ENCODE results near the gene CCDC40.

The CCDC40 gene

DNA sequence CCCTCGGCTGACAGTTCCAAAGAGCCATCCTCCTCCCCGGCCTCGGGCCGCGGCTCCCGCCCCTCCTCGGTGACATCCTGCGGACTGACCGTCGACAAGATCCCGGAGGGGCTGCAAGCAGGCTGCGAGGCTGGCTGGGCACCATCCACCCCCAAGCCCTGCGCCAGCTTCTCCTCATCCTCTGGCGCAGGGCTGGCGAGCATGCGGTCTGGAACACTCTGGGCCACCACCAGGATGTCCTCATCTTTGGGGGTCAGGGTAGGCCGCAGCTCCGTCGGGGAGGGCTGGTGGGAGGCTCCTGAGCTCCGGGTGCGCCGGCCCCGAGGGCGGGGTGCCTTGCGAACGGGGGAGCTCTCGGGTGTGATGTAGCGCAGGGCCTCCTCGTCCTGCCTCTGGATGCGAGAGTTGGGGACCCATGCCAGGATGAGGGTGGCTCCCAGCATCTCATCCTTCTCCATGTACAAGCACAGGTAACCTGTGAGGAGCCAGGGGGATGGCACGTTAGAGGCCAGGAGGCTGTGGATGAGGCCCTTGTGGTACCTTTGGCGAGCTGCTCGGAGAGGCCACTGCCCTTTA lies 26.1 kb upstream of the CCDC40 start:
- Histone ChIP-seq H4K20me1 (ENCODE audit: insufficient read depth) (no peaks in the 10 kb centered on the region), H2AFZ (ENCODE audit: low read depth) (no peak overlapping the region), H3K36me3 (ENCODE audit: insufficient read depth) (no peaks in the 10 kb centered on the region), H3K27ac (no peak overlapping the region), H3K4me3 (IDR thresholded peaks at IDR 0.05; ENCODE audit: insufficient read depth, low read depth, low read length) (no peak overlapping the region), H3K27me3 (ENCODE audit: insufficient read depth, low read depth) (no peaks in the 10 kb centered on the region), H3K79me2 (ENCODE audit: insufficient read depth, low read depth) (no peaks in the 10 kb centered on the region), H3K4me2 (no peak overlapping the region), H3K9ac (no peak overlapping the region), H3K4me1 (ENCODE audit: low read depth, poor library complexity, severe bottlenecking) (peaks cover 13% of the 10 kb centered on the region)
- TF ChIP-seq, protein P1, sequence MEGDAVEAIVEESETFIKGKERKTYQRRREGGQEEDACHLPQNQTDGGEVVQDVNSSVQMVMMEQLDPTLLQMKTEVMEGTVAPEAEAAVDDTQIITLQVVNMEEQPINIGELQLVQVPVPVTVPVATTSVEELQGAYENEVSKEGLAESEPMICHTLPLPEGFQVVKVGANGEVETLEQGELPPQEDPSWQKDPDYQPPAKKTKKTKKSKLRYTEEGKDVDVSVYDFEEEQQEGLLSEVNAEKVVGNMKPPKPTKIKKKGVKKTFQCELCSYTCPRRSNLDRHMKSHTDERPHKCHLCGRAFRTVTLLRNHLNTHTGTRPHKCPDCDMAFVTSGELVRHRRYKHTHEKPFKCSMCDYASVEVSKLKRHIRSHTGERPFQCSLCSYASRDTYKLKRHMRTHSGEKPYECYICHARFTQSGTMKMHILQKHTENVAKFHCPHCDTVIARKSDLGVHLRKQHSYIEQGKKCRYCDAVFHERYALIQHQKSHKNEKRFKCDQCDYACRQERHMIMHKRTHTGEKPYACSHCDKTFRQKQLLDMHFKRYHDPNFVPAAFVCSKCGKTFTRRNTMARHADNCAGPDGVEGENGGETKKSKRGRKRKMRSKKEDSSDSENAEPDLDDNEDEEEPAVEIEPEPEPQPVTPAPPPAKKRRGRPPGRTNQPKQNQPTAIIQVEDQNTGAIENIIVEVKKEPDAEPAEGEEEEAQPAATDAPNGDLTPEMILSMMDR (conservative IDR thresholded peaks at IDR 0.05; ENCODE audit: low read depth, low read length), result no peak

- TF ChIP-seq, protein P1 (conservative IDR thresholded peaks at IDR 0.05; ENCODE audit: low read depth, low read length), result no peak
- H3K9ac ChIP-seq, result no peak overlapping the region
- H3K4me1 ChIP-seq (ENCODE audit: low read depth, poor library complexity, severe bottlenecking), result peaks cover 4% of the 10 kb centered on the region
- H2AFZ ChIP-seq (ENCODE audit: low read depth), result no peak overlapping the region
- no peak overlapping the region for H3K27ac ChIP-seq
- no peaks in the 10 kb centered on the region for H3K27me3 ChIP-seq (ENCODE audit: insufficient read depth, low read depth)
- no peak overlapping the region for H3K4me2 ChIP-seq
- no peaks in the 10 kb centered on the region for H3K79me2 ChIP-seq (ENCODE audit: insufficient read depth, low read depth)
- H3K36me3 ChIP-seq (ENCODE audit: insufficient read depth), result no peaks in the 10 kb centered on the region
- no peaks in the 10 kb centered on the region for H4K20me1 ChIP-seq (ENCODE audit: insufficient read depth)
- H3K4me3 ChIP-seq (IDR thresholded peaks at IDR 0.05; ENCODE audit: insufficient read depth, low read depth, low read length), result no peak overlapping the region
Measured at GRCh38 chr17:80011989-80012555, 24.4 kb upstream of the CCDC40 start.

DNA sequence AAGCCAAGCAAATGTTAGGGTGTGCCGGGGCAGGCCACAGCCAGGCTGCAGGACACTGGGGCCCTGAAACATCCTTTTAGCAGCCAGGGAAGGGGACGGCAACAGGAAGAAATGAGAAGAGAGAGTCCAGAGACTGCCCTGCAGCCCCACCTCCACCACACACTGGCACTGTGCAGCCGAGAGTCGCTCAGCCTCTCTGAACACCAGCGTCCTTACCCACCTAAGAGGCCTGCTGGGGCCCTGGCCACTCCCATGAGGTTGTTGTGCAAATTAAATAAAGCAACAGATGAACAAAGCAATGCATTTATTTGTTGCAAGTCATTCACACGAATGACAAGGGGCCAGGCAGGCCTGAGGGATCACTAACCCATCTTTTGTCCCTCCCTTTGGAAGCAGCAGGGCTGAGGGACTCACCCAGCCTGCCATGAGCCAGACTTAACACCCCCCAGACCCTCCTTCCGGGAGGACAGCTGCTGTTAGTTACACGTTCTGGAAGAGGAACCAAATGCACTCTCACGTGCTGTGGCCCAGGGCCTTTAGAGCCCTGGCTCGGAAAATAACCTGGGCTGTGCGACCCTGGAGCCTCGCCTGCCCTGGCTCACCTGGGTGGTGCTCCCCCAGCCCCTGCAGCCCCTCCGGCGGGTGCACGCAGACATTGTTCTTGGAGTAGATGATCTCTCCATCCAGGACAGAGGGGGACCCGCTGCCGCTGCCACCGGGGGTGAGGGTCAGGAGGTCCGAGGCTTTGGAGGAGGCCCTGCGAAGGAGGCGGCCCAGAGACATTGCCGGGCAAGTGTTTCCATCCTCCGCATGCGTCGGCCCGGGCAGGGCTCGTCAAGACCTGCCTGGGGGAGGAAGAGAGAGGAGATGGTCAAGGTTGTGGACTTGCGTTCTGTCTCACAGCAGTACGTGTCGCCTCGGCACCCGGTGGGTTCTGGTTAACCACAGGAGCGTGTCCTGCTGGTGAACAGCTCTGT lies 23.4 kb upstream of the CCDC40 start:
- H3K27me3 ChIP-seq (ENCODE audit: insufficient read depth, low read depth), result no peaks in the 10 kb centered on the region
- no peaks in the 10 kb centered on the region for H3K79me2 ChIP-seq (ENCODE audit: insufficient read depth, low read depth)
- no peak overlapping the region for H3K9ac ChIP-seq
- H3K27ac ChIP-seq, result no peak overlapping the region
- TF ChIP-seq, protein P1 (conservative IDR thresholded peaks at IDR 0.05; ENCODE audit: low read depth, low read length), result no peak
- H3K4me2 ChIP-seq, result no peak overlapping the region
- H2AFZ ChIP-seq (ENCODE audit: low read depth), result no peak overlapping the region
- H3K4me1 ChIP-seq (ENCODE audit: low read depth, poor library complexity, severe bottlenecking), result peaks cover 4% of the 10 kb centered on the region
- no peak overlapping the region for H3K4me3 ChIP-seq (IDR thresholded peaks at IDR 0.05; ENCODE audit: insufficient read depth, low read depth, low read length)
- no peaks in the 10 kb centered on the region for H4K20me1 ChIP-seq (ENCODE audit: insufficient read depth)
- H3K36me3 ChIP-seq (ENCODE audit: insufficient read depth), result no peaks in the 10 kb centered on the region

- peaks cover 8% of the 10 kb centered on the region for H3K4me1 ChIP-seq (ENCODE audit: low read depth, poor library complexity, severe bottlenecking)
- H4K20me1 ChIP-seq (ENCODE audit: insufficient read depth), result no peaks in the 10 kb centered on the region
- TF ChIP-seq, protein P1 (conservative IDR thresholded peaks at IDR 0.05; ENCODE audit: low read depth, low read length), result no peak
- H3K27me3 ChIP-seq (ENCODE audit: insufficient read depth, low read depth), result no peaks in the 10 kb centered on the region
- H2AFZ ChIP-seq (ENCODE audit: low read depth), result no peak overlapping the region
- H3K27ac ChIP-seq, result no peak overlapping the region
- no peaks in the 10 kb centered on the region for H3K36me3 ChIP-seq (ENCODE audit: insufficient read depth)
- no peak overlapping the region for H3K4me3 ChIP-seq (IDR thresholded peaks at IDR 0.05; ENCODE audit: insufficient read depth, low read depth, low read length)
- no peaks in the 10 kb centered on the region for H3K79me2 ChIP-seq (ENCODE audit: insufficient read depth, low read depth)
- H3K4me2 ChIP-seq, result no peak overlapping the region
- H3K9ac ChIP-seq, result no peak overlapping the region
Measured at GRCh38 chr17:80017226-80018010, 19.0 kb upstream of the CCDC40 start.
